H4 (cell line): ENCODE measurements around the gene RRN3. TPM values are rescaled to one million over a fixed set of nuclear protein-coding genes. Genes with fewer than 3 reads are reported as not detected.
"Not testable (repeated sequence)": the region's sequence is repeated elsewhere in the genome, so short reads cannot be mapped to it uniquely, and the experiment has no call there.

Source experiments
- DNase-seq: peaks from one replicate; pipeline ENCODE4 v3.0.0-alpha.2; 2015; ENCODE audit warnings: low spot score
- total RNA-seq: library from RNA; depleted of rRNA; stranded (reverse); fragments of >200 nt; shearing (Covaris generic); gene quantifications from 2 replicates; pipeline ENCODE4 v1.2.3, GENCODE V29; 2014

The RRN3 gene
- total RNA-seq, 1 experiment from 2014 or later: 36.2 TPM

DNA sequence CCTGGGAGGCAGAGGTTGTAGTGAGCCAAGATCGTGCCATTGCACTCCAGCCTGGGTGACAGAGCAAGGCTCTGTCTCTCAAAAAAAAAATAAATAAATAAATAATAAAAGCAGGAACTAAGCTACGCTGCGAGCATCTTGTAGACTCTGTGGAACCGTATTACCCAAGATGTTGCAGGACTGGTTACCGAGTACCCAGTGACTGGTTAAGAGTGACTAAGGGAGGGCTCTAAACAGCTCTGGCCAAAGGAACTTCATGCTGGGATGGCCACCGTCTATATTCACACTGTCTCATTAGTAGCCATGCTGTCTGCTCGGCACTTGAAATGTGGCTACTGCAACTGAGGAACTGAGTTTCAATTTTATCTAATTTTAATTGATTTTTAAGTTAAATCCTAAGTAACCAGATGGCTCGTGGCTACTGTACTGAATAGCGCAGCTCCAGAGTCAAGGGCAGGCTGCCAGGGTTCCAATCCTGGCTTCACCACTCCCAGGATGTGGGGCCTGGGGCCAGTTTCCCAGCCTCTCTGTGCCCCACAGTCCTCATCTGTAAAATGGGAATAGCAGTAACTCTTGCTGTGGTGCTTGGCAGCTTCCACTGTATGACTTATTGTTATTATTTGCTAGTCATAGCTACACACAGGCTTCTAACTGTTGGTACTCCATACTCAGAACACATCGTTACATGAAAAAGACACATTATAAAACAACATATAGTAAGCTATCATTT, 41.2 kb downstream of the RRN3 start:
- DNase-seq: no peak

DNA sequence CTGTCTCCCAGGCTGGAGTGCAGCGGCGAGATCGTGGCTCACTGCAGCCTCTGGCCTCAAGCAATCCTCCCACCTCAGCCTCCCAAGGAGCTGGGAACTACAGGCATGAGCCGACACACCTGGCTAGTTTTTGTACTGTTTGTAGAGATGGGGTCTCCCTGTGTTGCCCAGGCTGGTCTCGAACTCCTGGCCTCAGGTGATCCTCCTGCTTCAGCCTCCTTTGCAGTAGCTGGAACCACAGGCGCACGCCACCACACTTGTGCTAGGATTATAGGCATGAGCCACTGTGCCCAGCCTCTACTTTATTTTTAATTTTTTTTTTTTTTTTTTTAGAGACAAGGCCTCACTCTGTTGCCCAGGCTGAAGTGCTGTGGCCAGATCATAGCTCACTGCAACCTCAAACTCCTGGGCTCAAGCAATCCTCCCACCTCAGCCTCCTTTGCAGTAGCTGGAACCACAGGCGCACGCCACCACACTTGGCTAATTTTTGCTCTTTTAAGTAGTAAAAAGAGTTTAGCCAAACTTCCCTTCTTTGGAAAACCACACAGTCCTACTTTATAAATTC, 42.6 kb downstream of the RRN3 start:
- DNase-seq: no peak

DNA sequence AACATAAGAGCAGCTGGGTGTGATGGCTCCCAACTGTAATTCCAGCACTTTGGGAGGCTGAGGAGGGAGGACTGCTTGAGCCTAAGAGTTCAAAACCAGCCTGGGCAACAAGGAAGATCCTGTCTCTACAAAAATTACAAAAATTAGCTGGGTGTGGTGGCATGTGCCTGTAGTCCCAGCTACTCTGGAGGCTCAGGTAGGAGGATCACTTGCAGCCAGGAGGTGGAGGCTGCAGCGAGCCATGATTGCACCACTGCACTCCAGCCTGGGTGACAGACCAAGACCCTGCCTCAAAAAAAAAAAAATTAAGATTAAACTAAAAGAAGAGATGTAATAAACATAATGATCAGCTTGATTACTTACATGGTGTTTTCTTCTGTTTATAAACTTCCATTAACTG, 43.6 kb downstream of the RRN3 start:
- not testable (repeated sequence) for DNase-seq

DNA sequence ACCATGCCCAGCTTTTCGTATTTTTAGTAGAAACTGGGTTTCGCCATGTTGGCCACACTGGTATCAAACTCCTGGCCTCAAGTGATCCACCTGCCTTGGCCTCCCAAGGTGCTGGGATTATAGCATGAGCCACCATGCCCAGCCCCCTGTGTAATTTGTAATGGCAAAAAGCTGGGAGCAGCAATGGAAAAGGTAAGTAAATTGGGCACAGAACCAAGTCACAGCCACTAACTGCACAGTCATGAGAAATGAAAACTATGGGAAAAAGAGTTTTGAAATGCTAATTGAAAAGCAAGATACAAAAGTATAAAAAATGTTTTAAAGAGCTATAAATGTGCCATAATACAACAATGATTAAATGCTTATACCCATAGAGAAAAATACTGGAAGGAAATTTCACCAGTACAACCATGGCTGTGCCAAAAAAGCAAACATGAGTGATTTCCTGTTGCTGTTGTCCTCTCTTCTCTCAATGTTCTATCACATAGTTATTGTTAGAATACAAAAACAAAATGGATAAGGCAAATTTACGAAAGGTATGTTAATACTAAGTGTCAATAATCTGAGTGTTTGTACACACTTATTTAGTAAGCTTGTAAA, 44.4 kb downstream of the RRN3 start:
- no peak for DNase-seq

DNA sequence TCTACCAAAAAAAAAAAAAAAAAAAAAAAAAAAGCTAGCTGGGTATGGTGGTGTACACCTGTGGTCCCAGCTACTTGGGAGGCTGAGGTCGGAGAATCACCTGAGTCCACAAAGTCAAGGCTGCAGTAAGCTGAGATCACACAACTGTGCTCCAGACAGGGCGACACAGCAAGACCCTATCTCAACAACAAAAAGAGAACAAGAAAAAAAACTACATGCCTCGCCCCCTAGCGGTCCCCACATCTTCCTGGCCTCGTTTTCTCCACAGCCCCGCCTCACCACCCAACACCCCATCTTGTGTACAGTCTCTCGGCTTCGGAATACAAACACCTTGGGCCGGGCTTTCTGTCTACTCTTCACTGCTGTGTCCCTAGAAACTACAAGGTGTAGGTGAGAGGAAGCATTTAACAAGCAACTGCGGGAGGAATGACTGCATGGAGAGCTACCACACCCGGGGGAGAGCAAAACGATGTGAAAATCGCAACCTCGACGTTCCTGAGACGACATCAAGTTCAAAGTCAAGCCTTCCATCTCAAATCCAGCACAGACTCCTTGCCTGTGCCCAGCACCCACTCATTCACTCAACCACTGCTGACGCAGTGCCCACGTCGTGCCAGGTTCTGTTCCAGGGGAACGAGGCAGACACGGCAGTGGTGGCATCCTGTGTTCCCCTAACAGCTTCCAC, 47.2 kb downstream of the RRN3 start:
- DNase-seq: no peak

DNA sequence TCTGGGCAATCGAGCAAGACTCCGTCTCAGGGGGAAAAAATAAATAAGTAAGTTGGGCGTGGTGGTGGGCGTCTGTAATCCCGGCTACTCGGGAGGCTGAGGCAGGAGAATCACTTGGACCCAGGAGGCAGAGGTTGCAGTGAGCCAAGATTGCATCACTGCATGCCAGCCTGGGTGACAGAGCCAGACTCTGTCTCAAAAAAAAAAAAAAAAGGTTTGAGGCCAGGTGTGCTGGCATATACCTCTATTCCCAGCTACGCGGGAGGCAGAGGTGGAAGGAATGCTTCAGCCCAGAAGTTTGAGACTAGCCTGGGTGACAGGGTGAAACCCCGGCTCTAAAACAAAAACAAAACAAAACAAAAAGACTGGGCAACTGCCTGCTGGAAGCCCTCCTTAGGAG, 48.8 kb downstream of the RRN3 start:
- DNase-seq: not testable (repeated sequence)

DNA sequence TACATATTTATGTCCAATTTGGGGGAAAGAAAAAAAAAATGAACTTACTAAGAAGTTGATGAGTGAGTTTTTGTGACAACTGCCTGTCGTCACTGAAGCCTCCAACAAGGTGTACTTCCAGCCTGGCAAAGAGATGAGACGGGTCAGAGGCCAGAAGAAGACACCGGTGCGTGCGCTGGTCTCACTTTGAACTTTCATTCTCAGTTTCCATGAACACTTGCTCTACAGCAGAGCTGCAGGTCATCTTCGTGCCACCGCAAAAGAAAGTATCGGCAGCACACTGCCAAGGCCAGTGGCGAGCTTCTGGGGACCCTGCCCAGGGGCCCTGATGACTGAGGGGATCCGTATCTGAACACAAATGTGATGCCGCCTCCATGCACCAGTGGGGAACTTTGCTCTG, 49.8 kb downstream of the RRN3 start:
- no peak for DNase-seq

DNA sequence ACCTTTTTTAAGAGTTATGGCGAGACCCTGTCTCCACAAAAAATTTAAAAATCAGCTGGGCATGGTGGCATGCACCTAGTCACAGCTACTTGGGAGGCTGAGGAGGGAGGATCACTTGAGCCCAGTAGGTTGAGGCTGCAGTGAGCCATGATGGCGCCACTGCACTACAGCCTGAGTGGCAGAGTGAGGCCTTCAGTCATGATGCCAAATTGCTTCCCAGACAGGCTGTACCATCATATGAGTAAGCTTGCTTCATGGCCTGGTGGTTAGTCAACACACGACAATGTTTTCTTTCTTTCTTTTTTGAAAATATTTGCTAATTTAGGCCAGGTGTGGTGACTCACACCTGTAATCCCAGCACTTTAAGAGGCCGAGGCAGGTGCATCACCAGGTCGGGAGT, 50.7 kb downstream of the RRN3 start:
- DNase-seq: no peak

DNA sequence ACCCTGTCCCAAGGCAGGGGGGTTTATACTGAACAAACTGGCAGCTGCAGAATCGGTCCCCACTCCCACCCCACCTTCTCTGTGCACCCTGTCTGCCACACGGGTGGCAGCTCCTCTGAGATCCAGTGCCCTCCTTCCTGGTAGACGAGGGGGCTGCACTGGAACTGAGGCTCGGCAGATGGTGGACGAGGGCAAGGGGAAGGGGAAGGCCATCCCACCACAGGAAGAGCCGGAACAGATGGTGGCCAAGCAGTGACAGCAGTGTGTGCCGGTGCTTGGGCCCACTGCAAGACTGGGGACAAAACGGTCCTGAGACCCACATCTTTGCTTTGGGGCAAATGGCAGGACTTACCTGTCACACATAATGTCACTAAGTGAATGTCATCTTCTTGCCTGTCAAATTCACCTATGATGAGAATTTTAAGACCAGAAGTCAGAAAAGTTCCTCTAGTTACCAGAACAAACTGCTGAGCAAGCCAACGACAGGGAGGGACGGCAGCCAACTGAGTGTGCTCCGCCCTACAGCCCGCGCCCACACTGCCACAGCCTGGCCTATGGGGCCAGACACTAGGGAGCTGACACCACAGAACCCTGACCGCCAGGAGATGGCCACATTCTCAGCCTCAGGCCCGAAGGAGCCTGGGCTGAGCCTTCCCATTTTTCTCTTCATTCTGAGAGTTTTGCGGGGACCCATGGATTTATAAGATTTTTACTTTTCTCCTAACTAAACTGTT, 52.6 kb downstream of the RRN3 start:
- DNase-seq: peak; percentile 37

DNA sequence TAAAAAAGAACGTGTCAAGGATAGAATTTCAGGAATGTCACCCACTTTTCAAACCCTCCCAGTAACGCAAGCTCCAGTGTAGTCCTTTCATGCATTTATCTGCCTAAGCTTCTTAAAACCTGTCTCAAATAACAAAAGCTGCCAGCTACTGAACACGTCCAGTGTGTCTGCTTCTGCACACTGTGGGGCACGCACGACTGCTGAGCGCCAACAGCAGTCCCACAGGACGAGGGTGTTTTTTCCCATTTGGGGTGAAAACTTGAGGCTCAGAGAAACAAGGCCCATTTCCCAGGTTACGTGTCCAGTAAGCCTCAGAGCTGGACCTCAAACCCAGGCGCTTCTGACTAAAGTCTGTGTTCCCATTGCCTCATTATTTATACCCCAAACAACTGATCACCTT, 55.4 kb downstream of the RRN3 start:
- no peak for DNase-seq

DNA sequence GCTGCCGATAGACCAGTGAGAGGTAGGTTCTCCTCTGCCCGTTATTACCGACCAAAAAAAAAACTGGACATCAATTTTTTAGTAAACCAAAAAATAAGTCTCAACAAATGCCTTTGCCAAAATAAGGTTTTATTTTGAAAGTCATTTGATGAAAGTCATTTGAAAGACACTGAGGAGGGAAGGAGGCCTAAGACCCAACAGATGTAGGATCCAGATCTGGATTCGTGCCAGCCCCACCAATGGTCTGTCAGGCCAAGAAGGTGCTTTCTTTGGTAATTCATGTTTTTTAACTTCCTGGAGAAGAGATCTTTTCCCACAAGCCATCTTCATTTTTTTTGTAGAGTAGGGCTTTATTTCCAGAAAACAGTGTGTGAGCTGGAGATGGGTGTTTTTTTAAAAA, 56.3 kb downstream of the RRN3 start:
- DNase-seq: no peak

DNA sequence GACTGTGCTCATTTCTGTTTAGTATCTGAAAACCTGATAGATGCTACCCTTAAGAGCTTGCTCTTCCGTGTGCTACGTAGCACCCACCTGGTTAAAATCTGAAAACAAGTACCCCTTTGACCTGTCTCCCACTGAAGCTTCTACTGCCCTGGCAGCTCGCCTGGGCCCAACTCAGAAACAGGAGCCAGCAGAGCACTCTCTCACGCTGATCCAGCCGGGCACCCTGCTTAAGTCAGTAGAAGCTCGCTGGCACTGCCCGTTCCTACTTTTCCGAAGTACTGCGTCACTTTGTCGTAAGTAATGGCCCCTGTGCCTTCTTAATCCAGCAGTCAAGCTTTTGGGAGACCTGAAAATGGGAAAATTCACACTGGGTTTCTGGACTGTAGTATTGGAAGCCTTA, 57.1 kb downstream of the RRN3 start:
- no peak for DNase-seq

DNA sequence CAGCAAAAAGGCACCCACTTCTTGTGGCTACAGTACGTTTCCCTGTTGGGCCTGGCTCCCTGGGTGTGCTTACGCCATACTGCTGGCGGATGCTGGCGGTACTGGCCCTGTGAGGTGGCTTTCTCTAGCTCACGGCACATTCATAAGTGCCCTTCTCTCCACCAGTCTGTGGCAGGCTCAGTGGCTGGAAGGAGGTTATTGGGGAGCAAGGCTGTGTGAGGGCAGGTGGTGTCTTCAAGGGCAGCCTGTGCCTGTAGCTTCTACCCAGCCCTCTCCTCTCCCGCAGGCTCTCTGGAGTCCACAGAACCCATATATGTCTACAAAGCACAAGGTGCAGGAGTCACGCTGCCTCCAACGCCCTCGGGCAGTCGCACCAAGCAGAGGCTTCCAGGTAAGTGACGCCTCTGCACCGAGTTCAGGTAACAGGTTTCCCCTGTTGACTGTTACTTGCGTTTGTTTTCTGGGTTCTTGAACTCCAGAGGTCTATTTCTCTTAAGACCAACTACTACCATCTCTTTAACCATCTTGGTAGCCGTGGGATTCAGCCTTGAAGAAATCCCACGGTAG, 58.8 kb downstream of the RRN3 start:
- DNase-seq: no peak

DNA sequence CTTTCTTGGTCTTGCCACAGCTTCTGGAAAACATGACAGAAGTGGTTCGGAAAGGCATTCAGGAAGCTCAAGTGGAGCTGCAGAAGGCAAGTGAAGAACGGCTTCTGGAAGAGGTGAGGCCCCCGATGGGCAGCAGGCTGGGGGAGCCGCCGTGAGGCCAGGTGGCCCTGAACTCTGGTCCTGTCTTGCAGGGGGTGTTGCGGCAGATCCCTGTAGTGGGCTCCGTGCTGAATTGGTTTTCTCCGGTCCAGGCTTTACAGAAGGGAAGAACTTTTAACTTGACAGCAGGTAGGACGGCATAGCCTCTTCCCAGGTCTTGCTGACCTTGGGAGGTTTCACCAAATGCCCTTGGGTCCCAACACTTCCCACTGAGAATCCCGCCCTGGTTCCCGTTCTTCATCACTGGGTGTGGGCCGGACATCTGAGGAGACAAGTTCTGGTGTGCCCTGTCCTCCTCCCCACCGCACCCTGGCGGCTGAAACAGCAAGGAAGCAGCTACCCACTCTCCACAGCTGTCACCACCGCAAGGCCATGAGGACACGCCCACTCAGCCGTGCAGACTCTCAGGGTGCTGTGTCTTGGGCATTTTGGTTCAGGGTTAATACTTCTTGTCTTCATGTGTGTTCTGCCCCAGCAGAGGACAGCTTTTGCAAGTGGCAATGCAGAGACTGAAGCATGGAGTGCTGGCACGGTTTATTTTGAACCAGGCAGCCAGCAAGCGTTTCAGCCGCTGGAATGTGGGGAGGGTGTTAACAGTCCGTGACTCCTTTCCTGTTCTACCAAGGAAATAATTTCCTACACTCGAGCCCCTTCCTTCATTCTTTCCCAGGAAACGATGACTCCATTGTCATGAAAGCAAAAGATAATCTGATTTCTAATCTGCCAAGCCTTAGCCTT, 59.6 kb downstream of the RRN3 start:
- no peak for DNase-seq

DNA sequence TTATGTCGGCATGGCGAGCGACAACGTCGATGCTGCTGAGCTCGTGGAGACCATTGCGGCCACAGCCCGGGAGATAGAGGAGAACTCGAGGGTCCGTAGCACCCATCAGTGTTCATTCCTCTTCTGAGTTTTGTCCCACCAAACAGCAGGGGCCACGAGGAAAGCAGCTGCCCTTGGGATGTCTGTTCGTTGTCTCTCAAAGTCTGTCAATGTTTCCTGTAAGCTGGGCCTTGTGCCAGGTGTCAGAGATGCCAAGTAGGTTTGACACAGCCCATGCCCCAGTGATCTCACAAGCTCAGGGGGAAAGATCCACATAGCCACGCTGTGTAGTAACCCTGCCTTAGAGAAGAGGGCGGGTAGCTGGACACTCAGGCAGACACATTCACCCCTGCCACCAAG, 60.8 kb downstream of the RRN3 start:
- DNase-seq: no peak

DNA sequence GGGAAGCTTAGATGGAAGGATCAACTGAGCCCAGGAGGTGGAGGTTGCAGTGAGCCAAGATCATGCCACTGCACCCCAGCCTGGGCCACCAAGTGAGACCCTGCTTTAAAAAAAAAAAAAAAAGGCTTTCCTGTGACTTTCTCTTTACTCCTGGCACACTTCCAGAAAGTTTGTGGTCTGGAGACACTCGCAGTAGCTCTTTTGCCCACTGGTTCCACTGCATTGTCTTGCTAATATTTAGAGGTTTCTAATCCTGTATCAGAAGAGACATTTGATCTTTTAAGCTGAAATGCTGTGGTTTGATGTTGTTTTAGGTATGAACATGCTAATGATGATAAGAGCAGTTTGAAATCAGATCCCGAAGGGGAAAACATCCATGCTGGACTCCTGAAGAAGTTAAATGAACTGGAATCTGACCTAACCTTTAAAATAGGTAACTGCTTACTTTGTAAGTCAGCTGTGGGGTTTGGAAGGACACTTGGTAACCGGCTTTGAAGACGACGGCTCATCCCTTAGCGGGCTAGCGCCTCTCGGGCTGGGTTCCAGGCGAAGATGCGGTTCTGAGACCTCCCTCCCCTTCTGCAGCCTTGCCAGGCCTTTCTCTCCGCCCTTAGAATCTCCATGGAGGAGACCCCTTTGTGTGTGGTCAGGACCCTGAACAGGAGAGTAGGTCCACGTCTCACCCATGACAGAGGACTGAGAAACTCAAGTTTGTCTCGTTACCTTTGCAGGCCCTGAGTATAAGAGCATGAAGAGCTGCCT, 61.3 kb downstream of the RRN3 start:
- no peak for DNase-seq

DNA sequence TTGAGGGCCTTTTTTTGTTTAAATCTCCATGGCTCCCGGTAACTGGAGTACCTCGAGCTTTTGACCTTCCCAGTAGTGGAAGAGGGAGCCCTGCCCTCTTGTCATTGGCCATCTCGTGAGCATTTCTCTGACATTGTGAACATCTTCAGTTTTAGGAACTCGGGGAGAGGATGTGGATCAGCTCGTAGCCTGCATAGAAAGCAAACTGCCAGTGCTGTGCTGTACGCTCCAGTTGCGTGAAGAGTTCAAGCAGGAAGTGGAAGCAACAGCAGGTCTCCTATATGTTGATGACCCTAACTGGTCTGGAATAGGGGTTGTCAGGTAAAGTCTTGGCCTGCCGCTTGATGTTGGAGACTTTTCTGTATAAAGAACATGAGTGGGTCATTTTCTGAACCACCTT, 62.5 kb downstream of the RRN3 start:
- DNase-seq: no peak

DNA sequence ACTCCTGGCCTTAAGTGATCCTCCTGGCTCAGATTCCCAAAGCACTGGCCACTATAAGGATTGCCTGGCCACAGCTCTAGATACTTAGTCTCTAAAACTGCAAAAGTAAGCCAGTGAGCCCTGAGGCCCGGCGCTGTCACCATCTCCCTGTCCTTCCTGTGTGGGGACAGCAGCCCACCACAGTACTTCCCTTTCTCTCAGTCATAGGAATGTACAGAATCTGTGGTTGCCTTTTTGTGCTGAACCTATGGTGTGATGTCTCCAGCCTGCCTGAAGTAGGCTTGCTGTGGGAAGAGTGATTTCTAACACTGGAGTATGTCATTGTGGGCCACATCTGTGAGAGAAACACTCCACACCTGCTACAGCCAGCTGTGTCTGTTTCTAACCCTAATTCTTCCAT, 62.9 kb downstream of the RRN3 start:
- no peak for DNase-seq

DNA sequence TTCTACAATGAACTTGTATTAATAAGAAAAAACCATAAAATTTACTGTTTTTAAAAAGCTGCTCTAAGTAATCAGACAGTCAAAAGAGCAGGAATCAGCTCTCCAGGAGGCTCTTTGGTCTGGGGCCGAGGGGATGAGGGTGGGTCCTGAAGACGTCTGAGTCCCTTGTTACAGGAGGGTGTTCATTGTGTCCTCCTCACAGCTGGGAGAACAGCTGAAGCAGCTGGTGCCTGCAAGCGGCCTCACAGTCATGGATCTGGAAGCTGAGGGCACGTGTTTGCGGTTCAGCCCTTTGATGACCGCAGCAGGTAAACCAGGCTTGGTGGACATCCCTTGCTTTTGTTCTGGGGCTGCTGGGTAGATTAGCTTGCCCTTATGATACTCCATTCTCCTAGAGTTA, 64.3 kb downstream of the RRN3 start:
- not testable (repeated sequence) for DNase-seq
